Suprapubic skin (tissue), 4 donors: ENCODE results near the gene CREB3.

Source experiments
- CTCF ChIP-seq, 2 donors: fragments of 200-600 bp in 1 of 2; fragments of 450-650 bp in 1 of 2; sonication (generic) in 1 of 2; IDR thresholded peaks; one replicate each; pipeline ENCODE4 v1.5.1; 2016 to 2019; ENCODE audit warnings: antibody characterized with exemption in 2 of 2, mild to moderate bottlenecking in 1 of 2, moderate library complexity in 1 of 2
- EP300 ChIP-seq: sonication (generic); formaldehyde crosslinking; IDR thresholded peaks from one replicate; pipeline ENCODE4 v1.6.1; 2017; ENCODE audit warnings: antibody characterized with exemption
- POLR2A ChIP-seq, 2 donors: fragments of 450-650 bp; IDR thresholded peaks; one replicate each; pipeline ENCODE4 v1.6.1; 2017; ENCODE audit warnings: antibody characterized with exemption in 2 of 2, mild to moderate bottlenecking in 2 of 2, moderate library complexity in 2 of 2
- POLR2AphosphoS5 ChIP-seq, 3 donors: sonication (generic); formaldehyde crosslinking; IDR thresholded peaks; one replicate each; pipeline ENCODE4 v1.6.1; 2017; ENCODE audit warnings: antibody characterized with exemption in 3 of 3

- TF ChIP-seq CTCF (IDR thresholded peaks at IDR 0.05) (no peak), POLR2AphosphoS5 (IDR thresholded peaks at IDR 0.05) (no peak), POLR2A (IDR thresholded peaks at IDR 0.05) (no peak), EP300 (no peak)
These were observed 8.6 kb upstream of the CREB3 start for GRCh38 chr9:35723908-35724307.
